ENCODE measurements around the gene EAF2. TPM values are rescaled to one million over a fixed set of nuclear protein-coding genes. Genes with fewer than 3 reads are reported as not detected.

Gene EAF2
- total and polyA plus RNA-seq, 2 donors (not counting 1 experiment from before 2014, with no cell fraction given) = 31.1 to 161 TPM

GRCh38 chr3:121809249-121809648 lies 25.8 kb upstream of the EAF2 start:
- Mint-ChIP-seq H3K27ac (peak overlapping the region; percentile 83), H3K4me3 (peak overlapping the region; percentile 74), H3K9me3 (ENCODE audit: insufficient read depth) (no peaks in the 10 kb centered on the region), H3K27me3 (no peaks in the 10 kb centered on the region), H3K4me1 (peaks cover 71% of the 10 kb centered on the region)
- H3K4me1 ChIP-seq (ENCODE audit: control insufficient read depth in 2 of 2, insufficient read depth in 2 of 2, low read length in 2 of 2) = peaks cover 24 to 40% of the 10 kb centered on the region in 2 donors
- peak overlapping the region in 4 of 5 experiments; percentile 11 to 53 (median 24) for H3K4me3 ChIP-seq (ENCODE audit: control extremely low read depth in 1 of 5, extremely low read depth in 1 of 5, insufficient read depth in 1 of 5, low read depth in 2 of 5, low read length in 4 of 5)
- no peaks in the 10 kb centered on the region for H3K27me3 ChIP-seq (replicated peaks in 1 of 4; ENCODE audit: control extremely low read depth in 1 of 4, control insufficient read depth in 3 of 4, insufficient read depth in 4 of 4, low read length in 3 of 4)
- peak overlapping the region; percentile 60 for H3K9ac ChIP-seq (ENCODE audit: low read length)
- WGBS (ENCODE audit: insufficient coverage) = no CpG with 5 or more reads among the region's 1 CpG
- ChIA-PET POLR2A (interaction anchor here (2.3 kb wide), 1 partner anchor 16 kb away, joined by 11 read pairs; no protein-coding TSS in a partner anchor), CTCF (interaction anchor here (1.2 to 1.4 kb wide), 3 partner anchors 15 to 26 kb away, joined by 3 to 4 read pairs (median 3); partner anchors contain the start of genes EAF2 and IQCB1)
- H3K36me3 ChIP-seq (replicated peaks in 1 of 2; ENCODE audit: control extremely low read depth in 1 of 2, control insufficient read depth in 1 of 2, extremely low read depth in 1 of 2, insufficient read depth in 2 of 2, low read length in 1 of 2) = peaks cover 2 to 32% of the 10 kb centered on the region in 2 experiments
- no peaks in the 10 kb centered on the region for H4K20me1 ChIP-seq (ENCODE audit: control insufficient read depth, insufficient read depth, low read length, poor library complexity, severe bottlenecking)
- H3K4me2 ChIP-seq (replicated peaks; ENCODE audit: low read depth, low read length, poor library complexity, severe bottlenecking) = peak overlapping the region; percentile 76
- intact Hi-C loops (cut with micrococcal nuclease) = loop anchor here (1.0 to 2.0 kb wide), 2 partner anchors 8 to 14 kb away; no protein-coding TSS in a partner anchor
- TF ChIP-seq EZH2 (IDR thresholded peaks at IDR 0.05; ENCODE audit: borderline replicate concordance, insufficient read depth, low read depth, low read length, poor library complexity, severe bottlenecking) = no peak
- no peak for TF ChIP-seq CTCF (IDR thresholded peaks at IDR 0.05)
- peaks cover 52% of the 10 kb centered on the region for H3K79me2 ChIP-seq (ENCODE audit: control insufficient read depth, insufficient read depth, low read length)
- peak overlapping the region; percentile 65 to 83 for H3K27ac ChIP-seq (ENCODE audit: low read length in 2 of 2)
- ATAC-seq (ENCODE audit: low read depth) = peak; percentile 89
- peak; percentile 62 for DNase-seq
- H3K9me3 ChIP-seq (ENCODE audit: control extremely low read depth in 1 of 3, control insufficient read depth in 2 of 3, insufficient read depth in 1 of 3, low read length in 2 of 3) = no peaks in the 10 kb centered on the region
- H2AFZ ChIP-seq (ENCODE audit: insufficient read depth, low read depth, low read length, poor library complexity, severe bottlenecking) = peak overlapping the region; percentile 32

- H3K27ac Mint-ChIP-seq = peak overlapping the region; percentile 62
- Histone ChIP-seq H3K9me3 (ENCODE audit: control extremely low read depth in 1 of 3, control insufficient read depth in 2 of 3, insufficient read depth in 1 of 3, low read length in 2 of 3) (no peaks in the 10 kb centered on the region), H4K20me1 (ENCODE audit: control insufficient read depth, insufficient read depth, low read length, poor library complexity, severe bottlenecking) (no peaks in the 10 kb centered on the region), H3K36me3 (replicated peaks in 1 of 2; ENCODE audit: control extremely low read depth in 1 of 2, control insufficient read depth in 1 of 2, extremely low read depth in 1 of 2, insufficient read depth in 2 of 2, low read length in 1 of 2) (peaks cover 1 to 44% of the 10 kb centered on the region in 2 experiments), H3K27me3 (replicated peaks in 1 of 4; ENCODE audit: control extremely low read depth in 1 of 4, control insufficient read depth in 3 of 4, insufficient read depth in 4 of 4, low read length in 3 of 4) (no peaks in the 10 kb centered on the region), H3K4me2 (replicated peaks; ENCODE audit: low read depth, low read length, poor library complexity, severe bottlenecking) (peak overlapping the region; percentile 22), H3K9ac (ENCODE audit: low read length) (no peak overlapping the region), H3K4me1 (ENCODE audit: control insufficient read depth in 2 of 2, insufficient read depth in 2 of 2, low read length in 2 of 2) (peaks cover 9 to 13% of the 10 kb centered on the region in 2 donors), H3K27ac (ENCODE audit: low read length in 2 of 2) (peak overlapping the region in 1 of 2 donors; percentile 25), H3K4me3 (ENCODE audit: control extremely low read depth in 1 of 5, extremely low read depth in 1 of 5, insufficient read depth in 1 of 5, low read depth in 2 of 5, low read length in 4 of 5) (no peak overlapping the region), H2AFZ (ENCODE audit: insufficient read depth, low read depth, low read length, poor library complexity, severe bottlenecking) (no peak overlapping the region), H3K79me2 (ENCODE audit: control insufficient read depth, insufficient read depth, low read length) (peaks cover 61% of the 10 kb centered on the region)
- H3K27me3 Mint-ChIP-seq = no peaks in the 10 kb centered on the region
- no peak overlapping the region for H3K4me3 Mint-ChIP-seq
- TF ChIP-seq EZH2 (IDR thresholded peaks at IDR 0.05; ENCODE audit: borderline replicate concordance, insufficient read depth, low read depth, low read length, poor library complexity, severe bottlenecking) (no peak), CTCF (IDR thresholded peaks at IDR 0.05) (no peak)
- DNase-seq (no peak), ATAC-seq (ENCODE audit: low read depth) (no peak)
- peaks cover 2% of the 10 kb centered on the region for H3K9me3 Mint-ChIP-seq (ENCODE audit: insufficient read depth)
- ChIA-PET CTCF (interaction anchor here (1.6 kb wide), 1 partner anchor 22 kb away, joined by 4 read pairs; no protein-coding TSS in a partner anchor), POLR2A (interaction anchor here (0.9 kb wide), 1 partner anchor 17 kb away, joined by 3 read pairs; the partner anchor contains the start of genes EAF2 and IQCB1)
- peaks cover 64% of the 10 kb centered on the region for H3K4me1 Mint-ChIP-seq
- intact Hi-C loops (cut with micrococcal nuclease) = loop anchor here (2.0 kb wide), 1 partner anchor 19 kb away; no protein-coding TSS in a partner anchor
These were observed 17.3 kb upstream of the EAF2 start for GRCh38 chr3:121817753-121818152.

Measured in B cell (primary cell).